ENCODE measurements around the gene ICAM1.

DNA sequence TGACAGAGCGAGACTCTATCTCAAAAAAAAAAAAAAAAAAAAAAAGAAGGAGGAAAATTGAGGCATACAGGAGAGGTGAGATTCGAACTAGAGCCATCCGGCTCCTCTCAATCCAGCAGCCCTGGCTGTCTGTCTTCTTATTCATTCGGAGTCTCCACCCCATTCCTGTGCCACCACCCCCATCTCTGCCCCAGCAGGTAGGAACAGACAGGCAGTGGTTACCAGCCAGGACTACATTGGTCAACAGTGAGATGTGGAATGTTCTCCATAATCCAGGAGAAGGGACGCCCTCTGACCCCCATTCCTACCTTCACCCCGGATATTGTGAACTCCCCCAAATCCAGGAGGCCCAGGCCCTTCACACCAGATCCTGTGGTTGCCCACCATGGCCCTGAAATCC lies 33.2 kb upstream of the ICAM1 start:
- TF ChIP-seq POLR2AphosphoS5 (IDR thresholded peaks at IDR 0.05; ENCODE audit: low read depth, low read length) (no peak), TAF1 (IDR thresholded peaks at IDR 0.05; ENCODE audit: borderline replicate concordance, insufficient read depth, low read length) (no peak), SIN3A (IDR thresholded peaks at IDR 0.05; ENCODE audit: borderline replicate concordance, insufficient read depth, low read length) (no peak), FOXP2 (optimal IDR thresholded peaks at IDR 0.05; ENCODE audit: borderline replicate concordance, extremely low read depth, extremely low read length, insufficient read depth) (no peak)
- TF ChIP-seq, protein P1, sequence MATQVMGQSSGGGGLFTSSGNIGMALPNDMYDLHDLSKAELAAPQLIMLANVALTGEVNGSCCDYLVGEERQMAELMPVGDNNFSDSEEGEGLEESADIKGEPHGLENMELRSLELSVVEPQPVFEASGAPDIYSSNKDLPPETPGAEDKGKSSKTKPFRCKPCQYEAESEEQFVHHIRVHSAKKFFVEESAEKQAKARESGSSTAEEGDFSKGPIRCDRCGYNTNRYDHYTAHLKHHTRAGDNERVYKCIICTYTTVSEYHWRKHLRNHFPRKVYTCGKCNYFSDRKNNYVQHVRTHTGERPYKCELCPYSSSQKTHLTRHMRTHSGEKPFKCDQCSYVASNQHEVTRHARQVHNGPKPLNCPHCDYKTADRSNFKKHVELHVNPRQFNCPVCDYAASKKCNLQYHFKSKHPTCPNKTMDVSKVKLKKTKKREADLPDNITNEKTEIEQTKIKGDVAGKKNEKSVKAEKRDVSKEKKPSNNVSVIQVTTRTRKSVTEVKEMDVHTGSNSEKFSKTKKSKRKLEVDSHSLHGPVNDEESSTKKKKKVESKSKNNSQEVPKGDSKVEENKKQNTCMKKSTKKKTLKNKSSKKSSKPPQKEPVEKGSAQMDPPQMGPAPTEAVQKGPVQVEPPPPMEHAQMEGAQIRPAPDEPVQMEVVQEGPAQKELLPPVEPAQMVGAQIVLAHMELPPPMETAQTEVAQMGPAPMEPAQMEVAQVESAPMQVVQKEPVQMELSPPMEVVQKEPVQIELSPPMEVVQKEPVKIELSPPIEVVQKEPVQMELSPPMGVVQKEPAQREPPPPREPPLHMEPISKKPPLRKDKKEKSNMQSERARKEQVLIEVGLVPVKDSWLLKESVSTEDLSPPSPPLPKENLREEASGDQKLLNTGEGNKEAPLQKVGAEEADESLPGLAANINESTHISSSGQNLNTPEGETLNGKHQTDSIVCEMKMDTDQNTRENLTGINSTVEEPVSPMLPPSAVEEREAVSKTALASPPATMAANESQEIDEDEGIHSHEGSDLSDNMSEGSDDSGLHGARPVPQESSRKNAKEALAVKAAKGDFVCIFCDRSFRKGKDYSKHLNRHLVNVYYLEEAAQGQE (IDR thresholded peaks at IDR 0.05; ENCODE audit: insufficient read depth in 1 of 2, low read depth in 2 of 2, low read length in 2 of 2) = no peak

All from PFSK-1 (cell line).